Stomach (tissue), 9 donors: ENCODE measurements around the gene VWC2L. TPM values are rescaled to one million over a fixed set of nuclear protein-coding genes. Genes with fewer than 3 reads are reported as not detected.

Experiments used
- DNase-seq, 2 donors: peaks; one replicate each; pipeline versions ENCODE4 v3.0.0 to v3.0.0-alpha.2; 2013 to 2019
- H3K27ac ChIP-seq, 5 donors: fragments of 200-600 bp in 4 of 5; sonication (generic) in 4 of 5; one replicate each; pipeline ENCODE4 v1.5.1; 2013 to 2019; ENCODE audit warnings: mild to moderate bottlenecking in 1 of 5, moderate library complexity in 1 of 5
- H3K27me3 ChIP-seq, 3 donors: fragments of 200-600 bp; sonication (generic); one replicate each; pipeline ENCODE4 v1.5.1; 2017 to 2019; ENCODE audit warnings: mixed run types in 1 of 3
- H3K36me3 ChIP-seq, 4 donors: fragments of 200-600 bp; sonication (generic); 1 replicate in 3 of 4; 2 replicates in 1 of 4; pipeline ENCODE4 v1.5.1; 2016 to 2019
- H3K4me1 ChIP-seq, 4 donors: fragments of 200-600 bp; sonication (generic); one replicate each; pipeline ENCODE4 v1.5.1; 2016 to 2019
- H3K4me3 ChIP-seq, 4 donors: fragments of 200-600 bp; sonication (generic) in 3 of 4; one replicate each; pipeline ENCODE4 v1.5.1; 2016 to 2019; ENCODE audit warnings: mild to moderate bottlenecking in 1 of 4
- H3K9me3 ChIP-seq, 4 donors: fragments of 200-600 bp; sonication (generic); one replicate each; pipeline ENCODE4 v1.5.1; 2016 to 2019
- CTCF ChIP-seq, 7 experiments: fragments of 450-650 bp in 4 of 7; fragments of 200-600 bp in 3 of 7; sonication (generic) in 3 of 7; IDR thresholded peaks; one replicate each; pipeline ENCODE4 v1.5.1; 2016 to 2019; ENCODE audit warnings: antibody characterized with exemption in 7 of 7, control low read depth in 2 of 7, mild to moderate bottlenecking in 1 of 7
- EP300 ChIP-seq: sonication (generic); formaldehyde crosslinking; IDR thresholded peaks from one replicate; pipeline ENCODE4 v1.6.1; 2017; ENCODE audit warnings: antibody characterized with exemption
- POLR2A ChIP-seq, 4 donors: fragments of 450-650 bp; IDR thresholded peaks; one replicate each; pipeline ENCODE4 v1.6.1; 2016; ENCODE audit warnings: antibody characterized with exemption in 4 of 4, control low read depth in 2 of 4, mild to moderate bottlenecking in 1 of 4, moderate library complexity in 1 of 4
- POLR2AphosphoS5 ChIP-seq, 3 donors: sonication (generic); formaldehyde crosslinking; IDR thresholded peaks; one replicate each; pipeline ENCODE4 v1.6.1; 2016; ENCODE audit warnings: antibody characterized with exemption in 3 of 3
- WGBS, 5 donors: extraction: QIAGEN DNeasy Blood & Tissue Kit in 3 of 5; methylation state at CpG; one replicate each; pipeline versions ENCODE4 v1.1.5 to v1.1.7; 2013 to 2018; 5-methylcytosine and 5-hydroxymethylcytosine counted together
- intact Hi-C: fragments of 100-400 bp; cut with DNase I; formaldehyde crosslinking; loops from one replicate; pipeline ENCODE4 v1.15.1; 2023; ENCODE audit warnings: low total_unique reads
- polyA plus RNA-seq, 3 donors: library from polyadenylated mRNA; stranded (reverse); fragments of 200-250 nt; gene quantifications; one replicate each; pipeline ENCODE4 v1.2.3, GENCODE V29; 2013
- total RNA-seq, 5 donors: library from RNA; depleted of rRNA; stranded (reverse); fragments of >200 nt; gene quantifications; one replicate each; pipeline versions ENCODE4 v1.1.0 to v1.2.3, GENCODE V29; 2014 to 2016
- donor health status: healthy with polysubstance abuse.
- donor health status: Bipolar disorder and iron deficiency.
- donor health status: healthy.

VWC2L gene
- total and polyA plus RNA-seq, 8 donors: 0.55 TPM; not detected in 7

DNA sequence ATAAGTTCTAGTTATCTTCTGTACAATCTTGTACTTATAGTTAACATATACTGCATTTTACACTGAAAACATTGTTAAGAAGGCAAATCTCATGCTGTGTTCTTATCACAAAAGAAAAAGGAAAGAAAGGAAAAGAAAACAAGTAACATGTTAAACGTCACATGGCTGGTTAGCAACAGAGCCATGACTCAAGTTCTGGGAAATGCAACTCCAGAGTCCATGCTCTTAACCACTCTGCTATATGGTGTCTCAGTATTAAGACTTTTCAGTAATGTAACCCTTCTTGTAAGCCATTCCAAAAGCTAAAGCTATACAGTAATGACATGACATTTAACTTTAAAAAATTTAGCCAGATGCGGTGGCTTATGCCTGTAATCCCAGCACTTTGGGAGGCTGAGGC is 217.2 kb downstream of the VWC2L start:
- WGBS, 5 donors: 58 to 69% (median 60%) methylated on average over 2 of the region's 2 CpGs
- intact Hi-C loops: no loop called here
- no peak overlapping the region for H3K4me3 ChIP-seq
- TF ChIP-seq POLR2AphosphoS5 (IDR thresholded peaks at IDR 0.05) (no peak), CTCF (IDR thresholded peaks at IDR 0.05) (no peak), EP300 (no peak), POLR2A (IDR thresholded peaks at IDR 0.05) (no peak)
- no peaks in the 10 kb centered on the region for H3K4me1 ChIP-seq
- H3K9me3 ChIP-seq: no peaks in the 10 kb centered on the region
- no peaks in the 10 kb centered on the region for H3K27me3 ChIP-seq
- DNase-seq: no peak
- no peaks in the 10 kb centered on the region for H3K36me3 ChIP-seq
- H3K27ac ChIP-seq: no peak overlapping the region
